ENCODE measurements around the gene DGKG.

- TF ChIP-seq CTCF (IDR thresholded peaks at IDR 0.05) (no peak), POLR2AphosphoS5 (IDR thresholded peaks at IDR 0.05) (no peak)
These were observed 152.0 kb downstream of the DGKG start for GRCh38 chr3:186209810-186210752.

Data from breast epithelium (tissue), 3 donors.